NCI-H226 (cell line): Measurements from ENCODE around the gene SNAP91.
"Not testable (repeated sequence)": the region's sequence is repeated elsewhere in the genome, so short reads cannot be mapped to it uniquely, and the experiment has no call there.

Experiments used
- DNase-seq: peaks from one replicate; pipeline ENCODE4 v3.0.0-alpha.2; 2015

Gene SNAP91, protein sequence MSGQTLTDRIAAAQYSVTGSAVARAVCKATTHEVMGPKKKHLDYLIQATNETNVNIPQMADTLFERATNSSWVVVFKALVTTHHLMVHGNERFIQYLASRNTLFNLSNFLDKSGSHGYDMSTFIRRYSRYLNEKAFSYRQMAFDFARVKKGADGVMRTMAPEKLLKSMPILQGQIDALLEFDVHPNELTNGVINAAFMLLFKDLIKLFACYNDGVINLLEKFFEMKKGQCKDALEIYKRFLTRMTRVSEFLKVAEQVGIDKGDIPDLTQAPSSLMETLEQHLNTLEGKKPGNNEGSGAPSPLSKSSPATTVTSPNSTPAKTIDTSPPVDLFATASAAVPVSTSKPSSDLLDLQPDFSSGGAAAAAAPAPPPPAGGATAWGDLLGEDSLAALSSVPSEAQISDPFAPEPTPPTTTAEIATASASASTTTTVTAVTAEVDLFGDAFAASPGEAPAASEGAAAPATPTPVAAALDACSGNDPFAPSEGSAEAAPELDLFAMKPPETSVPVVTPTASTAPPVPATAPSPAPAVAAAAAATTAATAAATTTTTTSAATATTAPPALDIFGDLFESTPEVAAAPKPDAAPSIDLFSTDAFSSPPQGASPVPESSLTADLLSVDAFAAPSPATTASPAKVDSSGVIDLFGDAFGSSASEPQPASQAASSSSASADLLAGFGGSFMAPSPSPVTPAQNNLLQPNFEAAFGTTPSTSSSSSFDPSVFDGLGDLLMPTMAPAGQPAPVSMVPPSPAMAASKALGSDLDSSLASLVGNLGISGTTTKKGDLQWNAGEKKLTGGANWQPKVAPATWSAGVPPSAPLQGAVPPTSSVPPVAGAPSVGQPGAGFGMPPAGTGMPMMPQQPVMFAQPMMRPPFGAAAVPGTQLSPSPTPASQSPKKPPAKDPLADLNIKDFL

DNA sequence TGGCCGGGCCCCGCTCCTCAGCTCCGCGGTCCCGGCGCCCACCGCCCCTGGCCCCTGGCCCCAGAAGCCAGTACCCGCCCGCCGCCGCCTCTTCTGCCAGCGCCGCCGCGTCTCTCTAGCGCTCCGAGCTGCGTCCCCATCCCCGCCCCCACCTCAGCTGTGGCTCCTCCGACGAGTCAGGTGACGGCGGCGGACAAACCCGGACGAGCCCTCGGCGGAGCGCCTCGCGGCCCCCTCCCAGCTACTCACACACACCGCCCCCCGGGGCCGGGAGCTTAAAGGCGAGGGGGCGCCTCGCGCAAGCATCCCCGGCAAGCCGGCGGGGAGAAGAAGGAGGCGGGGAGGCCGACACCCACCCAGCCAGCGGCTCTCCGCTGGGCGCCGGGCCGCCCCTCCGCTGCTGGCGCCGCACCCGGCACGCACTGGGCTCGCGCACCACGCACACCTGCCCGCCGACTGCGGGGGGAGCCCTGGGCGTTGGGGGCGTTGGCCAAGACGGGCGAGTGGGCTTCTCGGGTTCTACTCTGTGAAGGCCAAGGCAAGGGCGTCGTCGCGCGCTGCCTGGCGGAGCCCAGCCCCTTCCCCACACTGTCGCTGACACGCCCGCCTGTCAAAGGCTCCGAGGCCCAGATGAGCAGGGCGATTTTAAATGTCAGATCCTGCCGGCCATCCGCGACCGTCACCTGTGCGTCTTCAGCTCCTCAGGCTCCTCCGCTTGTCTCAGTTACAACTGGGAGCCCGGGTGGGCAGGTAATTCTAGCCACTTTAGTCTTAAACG is at the start of gene SNAP91:
TSS of gene SNAP91 (minus strand) at position 132 of the 778 bp plus-strand sequence. CDS start 1,174 bp downstream, outside the sequence.
- no peak for DNase-seq

DNA sequence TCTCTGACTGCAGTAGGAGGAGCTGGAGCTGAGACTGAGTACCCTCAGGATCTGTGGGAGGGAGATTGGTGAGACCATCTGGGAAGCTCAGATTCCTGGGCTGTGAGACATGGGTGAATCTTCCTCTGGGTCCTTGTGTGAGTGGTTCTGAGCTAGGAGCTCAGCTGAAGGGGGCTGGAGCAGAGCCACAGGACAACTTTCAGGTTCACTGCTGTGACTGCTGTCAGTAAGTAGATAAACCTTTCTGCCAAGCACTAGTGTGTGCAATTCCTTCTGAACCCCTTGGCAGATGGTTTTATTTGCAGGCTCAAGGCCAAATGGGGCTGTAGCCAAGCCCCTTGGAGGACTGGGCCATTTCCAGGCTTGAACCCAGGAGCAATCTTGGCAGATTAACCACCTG is 49.6 kb upstream of the SNAP91 start:
- no peak for DNase-seq

DNA sequence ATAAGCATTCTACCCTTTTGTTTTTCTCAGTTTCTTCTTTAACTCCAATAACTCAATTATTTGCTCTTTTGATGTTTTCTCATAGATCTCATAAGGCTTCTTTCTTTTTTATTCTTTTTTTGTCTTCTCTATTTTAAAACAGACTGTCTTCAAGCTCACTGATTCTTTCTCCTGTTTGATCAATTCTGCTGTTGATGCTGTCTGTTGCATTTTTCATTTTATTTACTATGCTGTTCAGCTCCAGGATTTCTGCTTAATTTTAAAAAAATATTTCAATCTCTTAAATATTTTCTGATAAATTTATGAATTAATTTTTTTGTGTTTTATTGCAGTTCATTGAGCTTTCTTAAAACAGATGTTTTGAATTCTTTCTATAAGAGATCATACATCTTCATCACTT is 48.1 kb upstream of the SNAP91 start:
- DNase-seq: no peak

DNA sequence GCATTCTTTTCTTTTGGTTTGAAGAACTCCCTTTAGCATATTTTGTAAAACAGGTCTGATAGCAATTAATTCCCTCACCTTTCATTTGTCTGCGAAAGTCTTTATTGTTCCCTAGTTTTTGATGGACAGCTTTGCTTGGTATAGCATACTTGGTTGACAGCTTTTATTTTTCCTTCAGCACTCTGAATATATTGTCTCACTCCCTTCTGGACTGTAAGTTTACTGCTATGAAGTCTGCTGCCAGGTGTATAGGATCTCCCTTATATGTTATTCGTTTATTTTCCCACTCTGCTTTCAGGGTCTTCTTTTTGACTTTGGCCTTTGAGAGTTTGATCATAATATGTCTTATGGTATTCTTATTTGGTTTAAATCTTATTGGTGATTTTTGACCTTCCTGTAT is 47.7 kb upstream of the SNAP91 start:
- no peak for DNase-seq

DNA sequence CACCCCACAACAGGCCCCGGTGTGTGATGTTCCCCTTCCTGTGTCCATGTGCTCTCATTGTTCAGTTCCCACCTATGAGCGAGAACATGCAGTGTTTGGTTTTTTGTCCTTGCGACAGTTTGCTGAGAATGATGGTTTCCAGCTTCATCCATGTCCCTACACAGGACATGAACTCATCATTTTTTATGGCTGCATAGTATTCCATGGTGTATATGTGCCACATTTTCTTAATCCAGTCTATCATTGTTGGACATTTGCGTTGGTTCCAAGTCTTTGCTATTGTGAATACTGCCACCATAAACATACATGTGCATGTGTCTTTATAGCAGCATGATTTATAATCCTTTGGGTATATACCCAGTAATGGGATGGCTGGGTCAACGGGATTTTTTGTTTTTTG is 43.5 kb upstream of the SNAP91 start:
- not testable (repeated sequence) for DNase-seq

DNA sequence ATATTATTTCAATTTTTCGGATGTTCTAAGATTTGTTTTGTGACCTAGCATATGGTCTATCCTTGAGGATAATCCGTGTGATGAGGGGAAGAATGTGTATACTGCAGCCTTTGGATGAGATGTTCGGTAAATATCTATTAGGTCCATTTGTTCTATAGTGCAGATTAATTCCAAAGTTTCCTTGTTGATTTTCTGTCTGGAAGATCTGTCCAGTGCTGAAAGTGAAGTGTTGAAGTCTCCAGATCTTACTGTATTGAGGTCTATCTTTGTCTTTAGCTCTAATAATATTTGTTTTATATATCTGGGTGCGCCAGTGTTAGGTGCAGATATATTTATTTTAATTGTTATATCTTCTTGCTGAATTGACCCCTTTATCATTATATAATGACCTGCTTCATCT is 32.2 kb upstream of the SNAP91 start:
- no peak for DNase-seq

DNA sequence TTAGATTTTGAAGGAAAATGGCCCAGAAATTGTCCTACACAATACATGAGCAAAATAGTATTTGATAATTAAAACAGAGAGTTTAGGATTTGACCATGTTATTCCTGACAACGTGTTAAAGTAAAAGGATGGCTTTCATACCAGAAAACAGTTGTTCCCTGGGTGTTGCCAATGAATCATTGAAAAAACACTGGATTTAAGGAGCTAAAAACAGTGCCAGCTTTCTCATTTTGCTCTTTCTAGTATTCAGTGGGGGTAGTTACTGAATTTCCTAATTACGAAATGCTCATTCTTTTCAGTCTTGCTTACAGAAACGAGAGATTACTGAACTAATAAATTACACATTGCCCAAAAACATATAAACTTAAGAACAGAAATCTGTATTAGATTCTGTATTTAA is 26.6 kb upstream of the SNAP91 start:
- DNase-seq: no peak

DNA sequence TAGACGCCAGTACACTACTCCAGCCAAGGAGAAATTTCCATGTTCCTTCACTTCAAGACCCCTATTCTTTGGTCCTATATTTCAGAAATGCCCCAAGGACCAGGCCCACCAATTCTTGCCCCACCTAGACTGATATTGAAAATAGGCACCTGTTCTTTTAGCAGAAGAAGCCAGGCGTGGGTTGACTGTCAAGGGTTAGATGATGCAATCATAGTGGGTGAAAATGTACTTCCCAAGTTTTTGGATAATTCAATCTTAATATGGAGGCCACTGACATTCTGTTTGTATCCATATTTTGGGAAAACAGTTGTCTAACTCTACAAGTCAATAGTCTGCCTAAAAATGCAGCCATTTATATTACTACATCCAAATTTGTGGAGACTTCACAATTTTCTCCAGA is 21.0 kb upstream of the SNAP91 start:
- no peak for DNase-seq

DNA sequence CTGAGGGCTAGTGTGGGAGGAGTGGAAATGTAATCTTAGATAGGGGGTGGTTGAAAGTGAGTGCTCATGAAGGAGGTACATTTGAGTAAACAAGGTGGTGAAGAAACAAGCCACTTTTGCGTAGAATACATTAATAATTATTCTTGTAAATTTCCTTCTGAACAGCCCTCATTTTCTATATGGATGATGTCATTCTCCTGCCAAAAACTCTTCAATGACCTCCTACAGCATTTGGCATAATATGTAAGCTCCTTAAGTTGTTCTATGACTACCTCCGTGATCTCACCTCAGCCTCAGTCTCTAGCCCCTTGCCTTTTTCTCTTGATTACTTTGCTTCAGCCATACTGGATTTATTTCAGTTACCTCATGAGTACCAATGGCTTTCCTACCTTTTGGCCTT is 14.0 kb upstream of the SNAP91 start:
- no peak for DNase-seq

DNA sequence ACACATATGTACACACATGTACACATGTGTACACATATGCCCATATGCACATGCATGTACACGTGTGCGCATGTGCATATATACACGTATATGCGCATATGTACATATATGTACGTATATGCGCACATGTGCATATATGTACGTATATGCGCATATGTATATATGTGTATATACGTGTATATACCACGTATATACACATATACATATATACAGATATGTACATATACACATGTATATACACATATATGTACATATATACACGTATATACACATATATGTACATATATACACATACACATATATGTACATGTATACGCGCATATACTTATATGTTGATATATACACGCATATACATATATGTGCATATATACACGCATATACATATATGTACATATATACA is 8.9 kb upstream of the SNAP91 start:
- no peak for DNase-seq

DNA sequence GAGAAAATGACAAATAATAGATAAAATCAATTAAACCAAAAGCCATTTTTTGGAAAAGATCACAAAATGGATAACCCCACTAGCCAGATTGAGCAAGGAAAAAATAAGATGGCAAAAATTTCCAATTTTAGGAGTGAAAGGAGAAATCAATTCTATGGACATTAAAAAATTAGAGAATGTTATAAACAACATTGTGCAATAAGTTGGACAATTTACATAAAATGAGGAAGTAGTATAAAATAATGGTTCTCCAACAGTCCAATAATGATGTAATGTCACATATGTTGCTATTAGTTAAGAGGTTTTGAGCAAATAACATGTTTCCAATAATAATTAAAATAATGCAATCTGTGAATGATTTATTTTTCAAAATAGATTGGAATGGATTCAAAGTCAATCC is 3.1 kb upstream of the SNAP91 start:
- no peak for DNase-seq

DNA sequence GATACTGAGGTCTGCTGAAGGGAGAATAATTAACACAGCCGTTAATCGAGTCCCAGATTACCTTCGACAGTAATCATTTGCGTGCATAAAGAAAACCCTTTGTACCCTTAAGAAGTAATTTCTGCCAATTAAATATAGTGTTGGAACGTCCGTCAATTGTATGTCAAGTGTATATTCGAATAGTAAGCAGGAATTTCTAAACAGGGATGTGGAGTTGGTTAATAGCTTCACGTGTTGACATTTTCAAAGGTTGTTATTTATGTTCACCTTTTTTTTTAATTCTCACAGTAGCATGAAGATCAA is 798 bp upstream of the SNAP91 start:
- no peak for DNase-seq

DNA sequence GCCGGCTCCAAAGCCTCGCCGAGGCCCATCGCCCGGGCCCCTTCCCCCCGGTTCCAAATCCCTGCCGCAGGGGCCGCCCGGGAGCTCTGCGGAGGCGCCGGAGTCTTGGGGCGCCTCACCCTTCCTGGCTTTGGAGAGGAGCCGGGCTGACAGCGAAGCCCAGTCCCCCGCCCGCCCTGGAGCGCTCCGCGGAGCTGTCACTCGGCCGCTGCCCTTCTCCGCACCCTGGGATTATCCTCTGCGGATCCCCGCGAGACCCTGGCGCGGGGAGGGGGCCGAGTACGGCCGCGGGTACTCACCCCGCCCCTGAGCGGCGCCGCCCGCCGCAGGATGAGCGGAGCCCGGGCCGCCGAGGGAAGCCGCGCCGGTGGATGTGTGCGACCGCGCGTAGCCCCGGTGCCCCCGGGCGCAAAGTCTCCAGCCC is 343 bp downstream of the SNAP91 start:
- no peak for DNase-seq

DNA sequence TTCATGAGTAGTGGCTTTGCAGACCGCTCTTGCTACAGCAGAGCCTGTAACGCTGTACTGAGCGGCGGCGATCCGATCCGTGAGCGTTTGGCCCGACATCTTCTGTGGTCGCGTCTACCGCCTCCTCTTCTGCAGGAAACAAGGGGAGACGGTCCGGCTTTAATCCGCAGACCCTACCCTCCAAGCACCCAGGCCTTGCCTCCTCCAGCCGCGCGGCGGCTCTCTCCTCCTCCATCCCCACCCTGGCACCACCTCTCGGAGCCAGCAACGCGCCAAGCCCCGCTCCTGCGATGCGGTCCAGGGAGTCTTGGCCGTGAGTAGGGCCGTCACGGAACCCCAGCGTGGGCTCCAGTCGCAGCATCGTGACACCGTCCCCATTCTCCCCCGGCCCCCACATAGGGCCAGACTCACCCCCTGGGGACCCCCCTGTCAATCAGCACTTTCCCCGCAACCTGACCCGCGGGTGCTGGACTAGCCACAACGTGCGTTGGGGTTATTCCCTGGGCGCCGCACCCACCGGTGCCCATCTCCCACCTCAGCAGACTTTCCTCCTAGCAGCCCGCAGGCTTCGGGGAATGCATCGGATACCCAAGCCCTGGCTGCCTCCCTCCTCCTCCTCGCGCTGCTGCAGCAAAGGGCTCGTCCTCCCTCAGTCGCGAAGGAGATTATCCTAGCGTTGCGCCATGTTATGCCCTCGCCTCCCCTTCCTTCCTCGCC is 914 bp downstream of the SNAP91 start:
- no peak for DNase-seq

DNA sequence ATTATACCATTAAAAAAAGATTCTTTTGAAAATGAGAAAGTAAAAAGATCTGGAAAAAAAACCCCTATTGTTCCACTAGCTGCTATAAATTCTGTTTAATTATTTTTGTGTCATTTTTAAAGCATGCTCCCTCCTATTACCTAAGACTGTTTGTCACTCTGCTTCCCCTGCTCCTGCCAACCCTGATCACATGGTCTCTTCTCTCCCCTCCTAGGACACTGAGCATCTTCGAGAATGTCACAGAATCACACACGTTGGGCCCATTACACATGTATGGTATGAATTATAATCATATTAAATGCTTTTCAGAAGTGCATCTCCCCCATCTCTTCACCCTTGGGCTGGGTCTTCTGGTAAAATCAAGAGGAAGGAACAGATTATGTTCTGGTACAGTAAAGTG is 6.2 kb downstream of the SNAP91 start:
- DNase-seq: no peak

DNA sequence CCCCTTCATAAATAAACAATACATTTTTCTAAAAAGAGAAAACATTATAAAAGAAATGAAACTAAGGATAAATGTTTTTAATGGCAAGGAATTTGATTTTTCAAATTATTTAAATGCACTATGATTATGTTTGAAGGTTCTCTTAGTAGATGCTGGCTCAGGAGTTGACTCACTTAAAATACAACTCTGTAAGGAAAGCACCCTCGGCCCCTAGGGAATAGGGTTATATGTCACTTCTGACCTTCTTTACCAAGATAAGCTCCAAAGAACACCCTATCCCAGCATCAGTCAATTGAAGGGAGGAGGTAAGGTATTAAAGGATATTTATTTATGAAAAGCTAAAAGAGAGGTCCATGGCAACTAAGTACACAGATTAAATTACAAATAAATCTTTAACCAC is 6.8 kb downstream of the SNAP91 start:
- no peak for DNase-seq

DNA sequence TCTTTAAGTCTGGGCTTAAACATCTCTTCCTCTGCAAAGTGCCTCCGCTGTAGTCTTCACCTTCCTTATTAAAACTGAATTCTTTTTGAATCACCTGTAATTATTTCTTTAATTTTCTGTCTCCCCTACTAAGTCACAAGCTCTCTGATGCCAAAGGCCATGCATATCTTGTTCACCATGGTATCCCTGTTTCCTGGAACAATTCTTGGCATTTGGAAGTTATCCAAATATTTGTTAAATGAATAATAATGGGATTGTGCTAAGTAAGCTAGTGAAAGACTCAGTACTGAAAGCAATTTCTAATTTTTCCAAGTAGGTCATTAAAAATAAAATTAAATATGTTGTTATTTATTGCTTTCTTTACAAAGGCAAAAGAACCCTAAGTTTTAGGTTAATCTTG is 12.2 kb downstream of the SNAP91 start:
- peak; percentile 42 for DNase-seq

DNA sequence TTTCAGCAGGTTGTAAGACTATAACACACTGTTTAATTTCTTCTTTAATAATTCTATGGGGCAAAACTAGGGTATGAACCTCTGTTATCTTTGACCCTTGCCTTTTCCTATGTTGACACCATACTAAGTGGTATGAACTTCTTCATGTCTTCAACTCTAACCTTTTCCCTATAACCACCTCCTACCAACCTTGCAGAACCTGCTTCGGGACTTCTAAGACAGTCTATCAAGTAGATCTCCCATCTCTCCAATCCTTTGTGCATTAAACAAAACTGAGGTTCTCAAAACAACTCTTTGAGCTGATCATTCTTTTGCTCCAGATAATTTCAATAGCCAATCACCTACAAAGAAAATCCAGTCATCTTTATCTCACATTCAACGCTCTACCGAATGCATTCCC is 23.4 kb downstream of the SNAP91 start:
- no peak for DNase-seq

DNA sequence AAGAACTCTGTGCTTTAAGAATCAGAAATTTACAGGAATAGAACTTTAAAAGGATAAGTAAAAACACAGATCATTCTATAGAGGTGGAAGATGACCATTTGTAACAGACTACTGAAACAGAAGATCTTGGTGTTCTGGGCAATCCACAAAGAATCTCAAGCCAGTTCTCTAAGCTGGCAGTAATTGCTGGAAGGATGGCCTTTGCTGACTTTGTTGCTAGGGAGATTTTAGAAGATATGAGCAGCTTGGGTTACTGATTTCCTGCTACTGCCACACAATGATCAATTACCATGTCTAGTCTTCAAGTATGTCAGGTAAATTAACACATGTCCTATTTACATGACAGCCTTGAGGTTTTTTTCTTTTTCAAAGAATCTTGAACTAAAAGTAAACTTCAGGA is 31.1 kb downstream of the SNAP91 start:
- no peak for DNase-seq

DNA sequence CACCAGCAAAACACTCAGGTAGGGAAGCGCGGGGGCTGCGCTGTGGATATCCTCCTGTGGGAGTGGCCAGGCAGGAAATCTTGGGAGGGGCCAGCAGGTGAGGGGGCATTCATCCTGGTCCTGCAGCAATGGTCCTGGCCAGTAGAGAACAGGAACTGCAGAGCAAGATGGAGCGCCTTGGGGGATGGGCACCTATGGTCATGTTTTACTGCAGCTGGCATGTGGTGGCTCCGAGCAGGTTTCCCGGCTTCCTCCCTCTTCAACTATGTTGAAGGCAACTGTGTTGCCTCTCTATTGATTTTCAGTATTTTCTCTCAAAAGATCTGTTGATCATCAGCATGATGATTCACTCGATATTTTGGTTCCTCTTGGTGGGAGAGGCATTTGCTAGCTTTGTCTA is 70.9 kb downstream of the SNAP91 start:
- no peak for DNase-seq

DNA sequence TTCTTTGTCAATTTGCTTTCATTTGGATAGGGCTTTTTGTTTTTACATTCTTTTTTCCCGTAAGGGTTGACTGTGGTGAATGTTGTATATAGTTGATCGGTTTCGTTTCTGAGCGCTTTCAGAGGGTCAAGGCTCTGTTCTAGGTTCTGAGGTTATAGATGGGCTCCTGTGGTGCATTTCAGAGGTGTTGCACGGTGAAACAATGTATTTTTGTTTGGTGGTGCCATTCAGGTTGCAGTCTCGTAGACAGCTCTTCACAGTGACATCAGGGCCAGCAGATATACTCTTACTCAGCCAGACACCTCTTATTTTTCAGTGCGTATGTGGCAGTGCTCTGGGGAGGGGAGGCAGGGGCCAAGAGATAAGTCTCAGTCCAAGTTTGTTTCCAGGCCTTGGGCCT is 72.1 kb downstream of the SNAP91 start:
- no peak for DNase-seq

DNA sequence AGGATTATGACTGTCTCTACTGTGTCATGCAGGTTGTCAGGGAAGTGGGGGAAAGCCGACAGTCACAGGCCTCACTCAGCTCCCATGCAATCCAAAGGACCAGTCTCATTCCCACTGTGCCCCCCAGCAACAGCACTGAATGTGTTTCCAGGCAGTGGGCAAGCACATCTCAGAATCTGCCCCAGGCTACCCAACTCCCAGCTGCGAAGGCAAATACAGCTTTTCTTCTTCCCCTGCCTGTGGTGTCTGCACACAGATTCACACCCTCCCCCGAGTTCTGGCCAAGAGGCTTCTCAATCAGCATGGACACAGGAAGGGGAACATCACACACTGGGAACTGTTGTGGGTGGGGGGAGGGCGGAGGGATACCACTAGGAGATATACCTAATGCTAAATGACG is 75.3 kb downstream of the SNAP91 start:
- DNase-seq: no peak

DNA sequence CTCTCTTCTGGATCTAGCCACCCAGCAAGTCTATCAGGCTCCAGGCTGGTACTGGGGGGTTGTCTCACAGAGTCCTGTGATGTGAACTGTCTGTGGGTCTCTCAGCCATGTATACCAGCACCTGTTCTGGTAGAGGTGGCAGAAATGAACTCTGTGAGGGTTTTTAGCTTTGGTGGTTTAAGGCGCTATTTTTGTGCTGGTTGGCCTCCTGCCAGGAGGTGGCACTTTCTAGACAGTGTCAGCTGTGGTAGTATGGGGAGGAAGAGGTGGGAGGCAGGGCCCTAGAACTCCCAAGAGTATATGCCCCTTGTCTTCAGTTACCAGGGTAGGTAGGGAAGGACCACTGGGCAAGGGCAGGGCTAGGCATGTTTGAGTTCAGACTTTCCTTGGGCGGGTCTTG is 75.8 kb downstream of the SNAP91 start:
- no peak for DNase-seq
